ENCODE measurements around the gene ADSS2.

Gene ADSS2

GRCh38 chr1:244445320-244446181, 6.2 kb downstream of the ADSS2 start:
- DNase-seq: peak in 2 of 58 donors; percentile 33 to 61

- DNase-seq: no peak
Observed at GRCh38 chr1:244444854-244445253, 6.9 kb downstream of the ADSS2 start.

GRCh38 chr1:244442850-244443249, 8.9 kb downstream of the ADSS2 start:
- DNase-seq: no peak

GRCh38 chr1:244439391-244440032, 12.2 kb downstream of the ADSS2 start:
- no peak for DNase-seq

- DNase-seq: no peak
Observed at GRCh38 chr1:244437086-244437468, 14.6 kb downstream of the ADSS2 start.

- DNase-seq: no peak
Observed at GRCh38 chr1:244436336-244437085, 15.2 kb downstream of the ADSS2 start.

- DNase-seq: peak in 2 of 58 donors; percentile 21 to 37
Observed at GRCh38 chr1:244435562-244436205, 16.0 kb downstream of the ADSS2 start.

GRCh38 chr1:244431166-244431565, 20.5 kb downstream of the ADSS2 start:
- no peak for DNase-seq

GRCh38 chr1:244429818-244430217, 21.9 kb downstream of the ADSS2 start:
- DNase-seq: no peak

- no peak for DNase-seq
Observed at GRCh38 chr1:244427647-244428046, 24.1 kb downstream of the ADSS2 start.

- DNase-seq: peak in 2 of 58 donors; percentile 7 to 22
Observed at GRCh38 chr1:244424649-244425334, 26.9 kb downstream of the ADSS2 start.

GRCh38 chr1:244422174-244422573, 29.5 kb downstream of the ADSS2 start:
- no peak for DNase-seq

GRCh38 chr1:244419024-244419423, 32.7 kb downstream of the ADSS2 start:
- no peak for DNase-seq

- no peak for DNase-seq
Observed at GRCh38 chr1:244414543-244414942, 37.2 kb downstream of the ADSS2 start.

- DNase-seq: no peak
Observed at GRCh38 chr1:244413736-244414135, 38.0 kb downstream of the ADSS2 start.

GRCh38 chr1:244412176-244412575, 39.5 kb downstream of the ADSS2 start:
- DNase-seq: peak in 6 of 58 donors; percentile 9 to 59 (median 26)

- DNase-seq: no peak
Observed at GRCh38 chr1:244409701-244410100, 42.0 kb downstream of the ADSS2 start.

GRCh38 chr1:244406337-244406736, 45.4 kb downstream of the ADSS2 start:
- DNase-seq: no peak

GRCh38 chr1:244405856-244406255, 45.9 kb downstream of the ADSS2 start:
- DNase-seq: no peak

GRCh38 chr1:244403431-244403830, 48.3 kb downstream of the ADSS2 start:
- no peak for DNase-seq

GRCh38 chr1:244400974-244401373, 50.7 kb downstream of the ADSS2 start:
- DNase-seq: no peak

Measured in anterior cingulate cortex (tissue), 58 donors.